Ovary (tissue), 3 donors: ENCODE results near the gene RPRD1B.

Experiments used
- CTCF ChIP-seq, 3 donors: fragments of 450-650 bp in 2 of 3; fragments of 200-600 bp in 1 of 3; IDR thresholded peaks; one replicate each; pipeline versions ENCODE4 v1.5.1 to v1.8.0; 2016 to 2022; ENCODE audit warnings: antibody characterized with exemption in 3 of 3, mild to moderate bottlenecking in 1 of 3
- POLR2A ChIP-seq: fragments of 450-650 bp; IDR thresholded peaks from one replicate; pipeline ENCODE4 v1.6.1; 2017; ENCODE audit warnings: antibody characterized with exemption, mild to moderate bottlenecking, moderate library complexity
- donor health status: DM: no; HTN: no; CAD: no.

GRCh38 chr20:38092260-38092857 lies 58.8 kb downstream of the RPRD1B start:
- TF ChIP-seq POLR2A (no peak), CTCF (IDR thresholded peaks at IDR 0.05) (no peak)
